ENCODE data around the gene MUTYH.

- no peak for TF ChIP-seq CTCF (IDR thresholded peaks at IDR 0.05)
- TF ChIP-seq POLR2A (IDR thresholded peaks at IDR 0.05), result no peak
- TF ChIP-seq POLR2AphosphoS5 (IDR thresholded peaks at IDR 0.05), result no peak
Observed at GRCh38 chr1:45306905-45307304, 33.3 kb downstream of the MUTYH start.

Measured in stomach (tissue), 4 donors.